Femur (tissue), 1 donor: ENCODE results near the gene SOX15.

Experiments used
- DNase-seq: peaks from one replicate; pipeline ENCODE4 v3.0.0-alpha.2; 2017

SOX15 gene

DNA sequence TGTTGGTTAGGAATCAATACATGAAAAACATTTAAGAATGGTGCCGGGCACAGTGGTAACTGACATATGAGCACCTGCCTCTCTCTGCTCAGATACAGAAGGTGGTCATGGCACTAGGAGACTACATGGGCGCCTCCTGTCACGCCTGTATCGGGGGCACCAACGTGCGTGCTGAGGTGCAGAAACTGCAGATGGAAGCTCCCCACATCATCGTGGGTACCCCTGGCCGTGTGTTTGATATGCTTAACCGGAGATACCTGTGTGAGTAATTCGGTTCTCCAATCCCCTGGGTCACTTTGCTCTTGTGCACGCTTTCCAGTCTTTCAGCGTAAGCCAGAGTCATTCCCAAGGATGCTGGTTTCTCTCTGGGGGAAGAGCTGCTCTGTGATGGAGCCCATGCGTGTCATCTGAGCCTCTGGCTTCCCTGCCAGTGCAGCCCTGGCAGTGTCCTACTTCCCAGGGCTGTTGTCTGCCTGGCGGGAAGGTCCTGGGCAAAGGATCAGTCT is 13.4 kb downstream of the SOX15 start:
- no peak for DNase-seq

DNA sequence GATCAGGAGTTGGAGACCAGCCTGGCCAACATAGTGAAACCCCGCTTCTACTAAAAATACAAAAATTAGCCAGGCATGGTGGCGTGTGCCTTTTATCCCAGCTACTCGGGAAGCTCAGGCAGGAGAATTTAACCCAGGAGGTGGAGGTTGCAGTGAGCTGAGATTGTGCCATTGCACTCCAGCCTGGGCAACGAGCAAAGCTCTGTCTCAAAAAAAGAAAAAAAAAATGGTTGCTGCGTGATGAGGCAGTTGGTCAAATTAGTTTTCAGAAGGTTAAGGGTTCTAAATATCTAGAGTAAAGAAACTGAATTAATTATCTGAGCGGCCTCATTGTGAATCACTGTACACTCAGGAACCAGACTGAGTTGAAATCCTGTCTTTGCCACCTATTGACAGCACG is 13.9 kb downstream of the SOX15 start:
- DNase-seq: no peak

DNA sequence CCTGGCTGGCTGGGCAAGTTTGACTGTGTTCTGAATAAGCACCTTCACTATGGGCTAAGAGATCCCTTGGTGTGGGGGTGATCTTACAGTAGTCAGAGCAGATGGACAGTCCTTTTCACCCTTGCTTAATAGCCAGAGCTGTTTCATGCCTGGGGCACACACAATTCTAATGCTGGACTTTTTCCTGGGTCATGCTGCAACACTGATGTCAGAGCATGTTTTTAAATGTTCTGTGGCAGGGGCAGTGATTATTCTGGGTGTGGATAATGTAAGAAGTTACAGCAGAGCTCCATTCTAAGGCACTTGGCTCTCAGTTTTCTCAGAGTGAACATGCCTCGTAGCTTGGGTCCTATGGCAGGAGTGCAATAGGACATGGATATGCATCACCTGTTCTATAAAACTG is 14.4 kb downstream of the SOX15 start:
- DNase-seq: no peak

DNA sequence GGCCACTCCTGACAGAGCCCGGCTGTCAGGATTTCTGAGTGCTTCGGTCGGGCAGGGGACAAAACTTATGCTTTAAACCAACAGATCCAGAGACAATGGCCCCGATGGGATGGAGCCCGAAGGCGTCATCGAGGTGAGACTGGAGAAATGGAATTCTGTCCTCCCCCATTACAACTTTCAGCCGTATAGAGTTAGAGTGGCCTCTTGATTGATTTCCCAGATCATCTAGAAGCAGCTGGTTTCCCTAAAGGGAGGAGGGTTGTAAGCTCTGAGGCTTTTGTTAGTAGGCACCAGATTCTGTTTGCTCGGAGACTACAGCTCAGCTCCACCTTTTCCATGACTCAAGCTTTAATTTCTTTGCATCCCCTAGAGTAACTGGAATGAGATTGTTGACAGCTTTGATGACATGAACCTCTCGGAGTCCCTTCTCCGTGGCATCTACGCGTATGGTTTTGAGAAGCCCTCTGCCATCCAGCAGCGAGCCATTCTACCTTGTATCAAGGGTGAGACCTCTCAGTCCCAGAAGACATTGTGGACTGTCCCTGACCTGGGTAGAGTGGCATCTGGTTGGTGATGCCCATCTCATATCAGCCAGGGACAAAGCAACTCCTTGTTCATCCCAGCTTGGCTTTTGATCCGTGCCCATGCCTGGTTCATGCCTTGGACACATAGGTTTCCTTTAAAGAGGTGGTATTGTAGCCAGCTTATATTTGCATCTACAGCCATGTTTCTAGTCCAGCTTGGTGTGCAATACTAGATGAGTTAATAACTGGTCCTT is 15.5 kb downstream of the SOX15 start:
- no peak for DNase-seq

DNA sequence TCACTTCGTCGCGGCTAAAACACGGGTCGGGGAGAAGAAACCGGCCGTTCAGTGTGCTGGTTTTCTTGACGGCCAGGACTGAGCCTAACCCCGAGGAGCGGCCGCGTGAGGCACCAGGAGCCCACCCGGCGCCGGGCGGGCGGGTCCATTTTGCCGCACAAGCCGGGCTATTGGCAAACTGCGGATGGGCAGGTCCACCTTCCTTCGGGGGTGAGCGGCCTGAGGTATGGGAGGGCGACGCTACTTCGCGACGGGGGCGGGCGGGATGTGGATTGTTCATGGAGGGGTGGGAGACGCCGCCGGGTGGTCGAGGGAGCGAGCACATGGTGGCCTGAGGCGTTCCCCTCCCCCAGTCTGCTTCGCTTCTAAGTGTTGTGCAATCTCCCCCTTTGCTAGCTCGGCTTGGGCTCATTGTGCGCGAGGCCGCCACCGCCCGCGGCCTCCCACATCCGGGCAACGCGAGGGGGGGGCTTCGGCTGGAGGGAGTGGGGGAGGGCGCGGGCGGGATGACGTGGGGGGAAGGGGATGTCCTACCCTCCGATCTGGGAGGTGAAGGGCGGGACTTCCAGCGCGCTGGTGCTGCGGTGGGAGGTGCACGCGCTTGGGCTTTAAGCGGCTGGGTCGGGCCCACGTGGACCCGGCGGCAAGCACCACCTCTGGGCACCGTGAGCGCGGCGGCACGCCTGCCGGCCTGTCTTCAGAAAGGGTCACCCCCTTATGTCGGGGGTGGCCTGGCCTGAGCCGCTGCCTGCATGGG is 16.4 kb downstream of the SOX15 start:
- peak; percentile 95 for DNase-seq

DNA sequence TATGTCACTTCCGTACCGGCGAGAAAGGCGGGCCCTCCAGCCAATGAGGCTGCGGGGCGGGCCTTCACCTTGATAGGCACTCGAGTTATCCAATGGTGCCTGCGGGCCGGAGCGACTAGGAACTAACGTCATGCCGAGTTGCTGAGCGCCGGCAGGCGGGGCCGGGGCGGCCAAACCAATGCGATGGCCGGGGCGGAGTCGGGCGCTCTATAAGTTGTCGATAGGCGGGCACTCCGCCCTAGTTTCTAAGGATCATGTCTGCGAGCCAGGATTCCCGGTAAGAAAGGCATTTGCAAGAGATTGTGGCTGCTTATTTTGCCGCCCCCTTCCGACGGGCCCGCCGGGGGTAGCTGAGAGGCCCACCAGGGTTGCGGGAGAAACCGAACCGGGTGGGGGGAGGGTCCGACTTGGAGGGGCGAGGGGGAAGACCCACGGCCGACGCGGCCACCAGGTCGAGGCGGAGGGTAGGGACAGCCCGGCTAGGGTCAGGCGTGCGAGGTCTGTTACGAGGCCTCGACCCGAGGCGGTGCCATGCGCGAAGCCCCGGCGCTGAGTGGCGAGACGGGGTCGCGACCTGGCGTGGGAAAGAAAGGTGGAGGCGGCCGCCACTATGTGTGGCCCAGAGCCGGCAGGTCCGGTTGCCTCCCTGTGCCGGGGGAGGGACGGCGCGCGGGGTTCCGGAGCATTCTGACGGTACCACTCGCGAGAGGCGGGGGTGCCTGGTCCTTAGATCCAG is 17.1 kb downstream of the SOX15 start:
- DNase-seq: peak; percentile 100

DNA sequence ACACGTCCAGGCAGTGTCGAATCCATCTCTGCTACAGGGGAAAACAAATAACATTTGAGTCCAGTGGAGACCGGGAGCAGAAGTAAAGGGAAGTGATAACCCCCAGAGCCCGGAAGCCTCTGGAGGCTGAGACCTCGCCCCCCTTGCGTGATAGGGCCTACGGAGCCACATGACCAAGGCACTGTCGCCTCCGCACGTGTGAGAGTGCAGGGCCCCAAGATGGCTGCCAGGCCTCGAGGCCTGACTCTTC is 17.6 kb downstream of the SOX15 start:
- DNase-seq: no peak

DNA sequence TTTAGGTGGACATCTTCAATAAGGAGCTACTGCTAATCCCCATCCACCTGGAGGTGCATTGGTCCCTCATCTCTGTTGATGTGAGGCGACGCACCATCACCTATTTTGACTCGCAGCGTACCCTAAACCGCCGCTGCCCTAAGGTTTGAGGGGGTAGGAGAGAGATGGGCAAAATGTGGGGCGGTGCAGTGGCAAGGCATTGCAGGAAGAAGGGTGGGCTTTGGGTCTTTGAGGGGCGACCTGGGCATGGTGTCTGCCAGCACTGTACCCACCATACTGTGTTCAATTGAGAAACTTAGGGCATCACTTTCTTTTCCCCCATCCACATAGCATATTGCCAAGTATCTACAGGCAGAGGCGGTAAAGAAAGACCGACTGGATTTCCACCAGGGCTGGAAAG is 19.5 kb downstream of the SOX15 start:
- no peak for DNase-seq

DNA sequence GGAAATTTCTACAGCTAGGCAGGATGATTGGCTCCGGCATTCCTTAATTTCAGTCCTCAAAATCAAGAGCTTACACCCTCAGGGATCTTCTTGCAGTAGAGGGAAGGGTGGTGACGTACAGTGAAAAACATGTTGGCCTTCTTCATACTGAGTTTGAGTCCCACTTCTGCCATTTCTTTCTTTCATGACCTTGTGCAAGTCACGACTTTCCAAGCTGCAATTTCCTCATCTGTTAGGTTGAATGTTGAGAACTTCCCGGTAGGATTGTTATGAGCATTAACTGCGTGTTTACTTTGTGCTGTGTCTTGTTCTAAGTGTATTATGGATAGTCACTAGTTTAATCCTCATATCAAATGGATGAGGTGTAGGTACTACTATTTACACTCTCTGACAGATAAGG is 20.3 kb downstream of the SOX15 start:
- DNase-seq: no peak

DNA sequence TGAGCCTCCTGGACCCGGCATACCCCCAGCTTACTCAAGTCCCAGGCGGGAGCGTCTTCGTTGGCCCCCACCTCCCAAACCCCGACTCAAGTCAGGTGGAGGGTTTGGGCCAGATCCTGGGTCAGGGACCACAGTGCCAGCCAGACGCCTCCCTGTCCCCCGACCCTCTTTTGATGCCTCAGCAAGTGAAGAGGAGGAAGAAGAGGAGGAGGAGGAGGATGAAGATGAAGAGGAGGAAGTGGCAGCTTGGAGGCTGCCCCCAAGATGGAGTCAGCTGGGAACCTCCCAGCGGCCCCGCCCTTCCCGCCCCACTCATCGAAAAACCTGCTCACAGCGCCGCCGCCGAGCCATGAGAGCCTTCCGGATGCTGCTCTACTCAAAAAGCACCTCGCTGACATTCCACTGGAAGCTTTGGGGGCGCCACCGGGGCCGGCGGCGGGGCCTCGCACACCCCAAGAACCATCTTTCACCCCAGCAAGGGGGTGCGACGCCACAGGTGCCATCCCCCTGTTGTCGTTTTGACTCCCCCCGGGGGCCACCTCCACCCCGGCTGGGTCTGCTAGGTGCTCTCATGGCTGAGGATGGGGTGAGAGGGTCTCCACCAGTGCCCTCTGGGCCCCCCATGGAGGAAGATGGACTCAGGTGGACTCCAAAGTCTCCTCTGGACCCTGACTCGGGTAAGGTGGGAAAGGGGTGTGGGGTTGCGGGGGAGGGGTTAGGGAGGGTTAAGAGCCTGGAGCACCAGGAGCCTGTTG is 26.6 kb downstream of the SOX15 start:
- no peak for DNase-seq

DNA sequence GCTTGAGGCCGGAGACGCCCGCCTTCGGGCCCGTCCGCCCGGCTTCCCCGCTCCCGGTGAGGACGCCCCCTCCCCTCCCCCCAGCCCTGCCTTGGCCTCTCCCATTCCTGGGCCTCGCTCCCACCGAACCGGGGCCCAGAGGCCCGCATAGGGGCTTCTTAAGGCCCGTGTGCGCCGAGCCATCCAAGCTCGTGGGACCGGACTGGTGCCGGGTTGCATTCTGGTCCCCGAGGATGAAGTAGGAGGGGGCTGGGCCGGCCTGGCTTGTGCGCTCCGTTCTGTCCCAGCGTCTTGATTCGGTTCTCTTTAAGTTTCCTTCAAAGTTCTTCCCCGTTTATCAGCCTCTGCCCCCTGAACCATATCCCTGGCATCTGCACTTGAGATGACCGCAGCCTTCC is 27.7 kb downstream of the SOX15 start:
- DNase-seq: no peak

DNA sequence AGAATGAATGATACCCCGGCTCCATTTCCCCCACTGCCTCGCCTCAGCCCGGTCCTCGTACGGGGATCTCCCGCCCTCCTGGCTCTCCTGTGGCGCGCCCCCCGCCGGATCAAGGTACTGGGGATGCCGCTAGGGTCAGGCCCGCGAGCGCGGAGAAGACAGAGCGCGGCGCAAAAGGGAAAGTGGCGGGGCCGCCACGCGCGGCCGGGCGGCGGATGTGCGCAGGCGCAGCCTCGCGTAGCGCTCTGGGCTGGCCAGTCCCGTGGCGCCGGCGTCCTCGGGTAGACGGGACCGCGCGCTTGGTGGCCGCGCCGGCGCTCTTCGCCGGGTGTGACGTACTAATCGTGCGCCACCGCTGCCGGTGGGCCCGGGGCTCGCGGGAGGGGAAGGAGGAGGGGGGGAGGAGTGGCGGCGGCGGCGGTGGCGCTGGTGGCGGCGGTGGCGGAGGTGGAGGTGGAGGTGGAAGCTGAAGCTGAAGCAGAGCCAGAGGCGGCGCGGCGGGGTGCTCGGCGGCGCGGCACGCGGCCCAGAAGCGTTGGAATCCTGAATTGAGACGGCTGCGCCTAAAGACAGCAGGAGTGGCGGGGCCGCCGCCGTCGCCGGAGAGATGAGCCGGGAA is 28.2 kb downstream of the SOX15 start, which contains the start of gene SENP3:
SENP3 (plus strand) TSS at position 331 of the 619 bp plus-strand sequence. CDS start 1,158 bp downstream, outside the sequence.
- peak; percentile 94 for DNase-seq

DNA sequence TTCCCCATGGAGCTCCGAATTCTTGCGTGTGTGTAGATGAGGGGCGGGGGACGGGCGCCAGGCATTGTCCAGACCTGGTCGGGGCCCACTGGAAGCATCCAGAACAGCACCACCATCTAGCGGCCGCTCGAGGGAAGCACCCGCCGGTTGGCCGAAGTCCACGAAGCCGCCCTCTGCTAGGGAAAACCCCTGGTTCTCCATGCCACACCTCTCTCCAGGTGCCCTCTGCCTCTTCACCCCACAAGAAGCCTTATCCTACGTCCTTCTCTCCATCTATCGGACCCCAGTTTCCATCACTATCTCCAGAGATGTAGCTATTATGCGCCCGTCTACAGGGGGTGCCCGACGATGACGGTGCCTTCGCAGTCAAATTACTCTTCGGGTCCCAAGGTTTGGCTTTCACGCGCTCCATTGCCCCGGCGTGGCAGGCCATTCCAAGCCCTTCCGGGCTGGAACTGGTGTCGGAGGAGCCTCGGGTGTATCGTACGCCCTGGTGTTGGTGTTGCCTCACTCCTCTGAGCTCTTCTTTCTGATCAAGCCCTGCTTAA is 28.8 kb downstream of the SOX15 start:
- peak; percentile 95 for DNase-seq

DNA sequence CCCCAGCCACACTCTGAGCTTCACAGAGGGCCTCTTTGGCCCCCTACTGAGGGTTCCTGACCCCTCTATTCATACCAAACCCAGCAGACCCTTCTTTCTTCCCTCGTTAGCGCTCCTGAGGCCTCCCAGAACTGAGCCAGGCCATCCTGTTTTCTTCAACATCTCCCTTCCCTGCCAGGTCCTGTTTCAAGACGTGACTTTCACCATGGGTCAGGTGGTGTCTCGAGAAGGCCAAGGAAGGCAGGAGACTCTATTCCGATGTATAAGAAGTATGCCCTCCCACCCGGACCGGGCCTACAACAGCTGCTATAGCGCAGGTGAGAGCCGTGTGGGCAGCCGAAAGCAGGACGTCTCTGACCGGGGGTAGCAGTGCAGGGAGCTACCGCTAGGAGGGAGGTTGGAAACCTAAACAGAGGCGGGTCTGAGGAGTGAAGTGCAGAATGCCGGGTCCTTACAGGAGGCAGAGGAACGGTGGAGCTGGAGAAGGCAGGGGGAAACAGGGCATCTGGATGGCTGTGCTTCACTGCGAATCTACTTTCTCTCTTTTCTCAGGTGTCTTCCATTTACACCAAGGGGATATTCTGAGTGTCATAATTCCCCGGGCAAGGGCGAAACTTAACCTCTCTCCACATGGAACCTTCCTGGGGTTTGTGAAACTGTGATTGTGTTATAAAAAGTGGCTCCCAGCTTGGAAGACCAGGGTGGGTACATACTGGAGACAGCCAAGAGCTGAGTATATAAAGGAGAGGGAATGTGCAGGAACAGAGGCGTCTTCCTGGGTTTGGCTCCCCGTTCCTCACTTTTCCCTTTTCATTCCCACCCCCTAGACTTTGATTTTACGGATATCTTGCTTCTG is 29.5 kb downstream of the SOX15 start:
- peak; percentile 75 for DNase-seq

DNA sequence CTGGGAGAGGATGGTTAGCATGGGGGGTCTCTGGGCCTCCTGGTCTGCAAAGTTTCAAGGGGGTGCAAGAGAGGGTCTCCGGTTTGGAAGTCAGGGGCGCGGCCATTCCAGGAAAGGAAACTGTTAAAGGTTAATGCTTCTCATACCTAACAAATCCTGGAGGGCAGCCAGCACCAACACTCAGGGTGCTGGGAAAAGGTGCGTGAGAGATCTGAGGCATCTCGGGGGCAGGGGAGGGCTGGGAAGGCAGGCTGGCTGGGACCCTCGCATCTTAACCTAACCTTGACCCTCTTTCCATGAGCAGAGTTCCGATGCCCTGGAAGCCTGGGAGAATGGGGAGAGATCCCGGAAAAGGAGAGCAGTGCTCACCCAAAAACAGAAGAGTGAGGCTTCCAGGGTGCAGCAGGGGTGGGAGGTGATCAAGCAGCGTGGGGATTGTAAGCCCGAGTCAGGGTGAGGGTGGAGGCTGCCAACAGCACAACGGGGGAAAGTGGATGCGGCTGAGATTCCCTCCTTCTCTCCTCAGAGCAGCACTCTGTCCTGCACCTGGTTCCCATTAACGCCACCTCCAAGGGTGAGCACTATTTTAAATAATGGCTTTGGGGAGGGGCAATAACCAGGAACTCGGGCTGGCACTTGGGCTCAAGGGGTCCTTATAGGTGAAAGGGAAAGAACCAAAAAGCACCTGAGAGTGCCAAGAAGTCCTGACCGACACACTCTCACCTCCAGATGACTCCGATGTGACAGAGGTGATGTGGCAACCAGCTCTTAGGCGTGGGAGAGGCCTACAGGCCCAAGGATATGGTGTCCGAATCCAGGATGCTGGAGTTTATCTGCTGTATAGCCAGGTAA is 30.3 kb downstream of the SOX15 start:
- no peak for DNase-seq

DNA sequence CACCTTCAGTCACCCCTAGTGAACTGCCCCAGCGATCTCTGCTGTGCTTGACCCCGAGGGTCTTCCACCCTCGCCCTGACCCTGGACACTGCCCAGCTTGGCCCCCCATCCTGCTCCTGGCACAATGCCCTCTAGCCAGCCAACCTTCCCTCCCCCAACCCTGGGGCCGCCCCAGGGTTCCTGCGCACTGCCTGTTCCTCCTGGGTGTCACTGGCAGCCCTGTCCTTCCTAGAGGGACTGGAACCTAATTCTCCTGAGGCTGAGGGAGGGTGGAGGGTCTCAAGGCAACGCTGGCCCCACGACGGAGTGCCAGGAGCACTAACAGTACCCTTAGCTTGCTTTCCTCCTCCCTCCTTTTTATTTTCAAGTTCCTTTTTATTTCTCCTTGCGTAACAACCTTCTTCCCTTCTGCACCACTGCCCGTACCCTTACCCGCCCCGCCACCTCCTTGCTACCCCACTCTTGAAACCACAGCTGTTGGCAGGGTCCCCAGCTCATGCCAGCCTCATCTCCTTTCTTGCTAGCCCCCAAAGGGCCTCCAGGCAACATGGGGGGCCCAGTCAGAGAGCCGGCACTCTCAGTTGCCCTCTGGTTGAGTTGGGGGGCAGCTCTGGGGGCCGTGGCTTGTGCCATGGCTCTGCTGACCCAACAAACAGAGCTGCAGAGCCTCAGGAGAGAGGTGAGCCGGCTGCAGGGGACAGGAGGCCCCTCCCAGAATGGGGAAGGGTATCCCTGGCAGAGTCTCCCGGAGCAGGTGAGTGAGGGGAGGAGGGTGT is 31.2 kb downstream of the SOX15 start, which contains the start of gene TNFSF13:
TNFSF13 (plus strand) TSS at position 207 of the 776 bp plus-strand sequence; CDS start at position 497, 290 bp downstream.
- no peak for DNase-seq

DNA sequence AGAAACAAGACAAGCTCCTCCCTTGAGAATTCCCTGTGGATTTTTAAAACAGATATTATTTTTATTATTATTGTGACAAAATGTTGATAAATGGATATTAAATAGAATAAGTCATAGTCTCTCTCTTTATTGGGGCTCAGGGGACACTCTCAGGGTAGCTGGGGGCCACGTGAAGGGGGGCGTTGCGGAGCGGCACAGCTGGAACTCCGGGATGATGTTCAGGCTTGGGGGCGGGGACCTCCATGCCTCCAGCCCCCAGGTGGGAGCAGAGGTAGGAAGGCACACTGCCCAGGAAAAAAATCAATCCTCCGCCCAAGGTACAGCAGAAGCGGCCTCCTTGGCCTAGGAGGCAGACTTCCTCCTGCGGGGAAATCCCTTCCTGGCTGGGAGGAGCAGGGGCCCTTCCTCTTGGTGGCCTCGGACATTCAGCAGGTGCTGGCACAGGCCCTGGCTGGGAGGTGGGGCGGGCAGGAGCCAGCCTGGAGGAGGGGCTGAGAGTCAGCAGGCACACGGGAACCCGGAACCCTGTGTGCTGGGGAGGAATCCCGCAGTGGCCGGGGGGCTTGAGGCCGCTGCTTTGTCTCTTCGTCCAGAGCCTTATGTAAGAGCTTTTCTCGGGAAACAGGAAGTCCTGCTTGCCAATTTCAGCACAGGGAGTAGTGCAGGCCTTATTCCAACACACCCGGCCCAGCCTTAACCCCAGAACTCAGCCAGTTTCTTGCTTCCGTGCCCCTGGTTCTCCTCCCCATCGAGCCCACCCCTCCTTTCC is 31.9 kb downstream of the SOX15 start:
- DNase-seq: peak; percentile 90

DNA sequence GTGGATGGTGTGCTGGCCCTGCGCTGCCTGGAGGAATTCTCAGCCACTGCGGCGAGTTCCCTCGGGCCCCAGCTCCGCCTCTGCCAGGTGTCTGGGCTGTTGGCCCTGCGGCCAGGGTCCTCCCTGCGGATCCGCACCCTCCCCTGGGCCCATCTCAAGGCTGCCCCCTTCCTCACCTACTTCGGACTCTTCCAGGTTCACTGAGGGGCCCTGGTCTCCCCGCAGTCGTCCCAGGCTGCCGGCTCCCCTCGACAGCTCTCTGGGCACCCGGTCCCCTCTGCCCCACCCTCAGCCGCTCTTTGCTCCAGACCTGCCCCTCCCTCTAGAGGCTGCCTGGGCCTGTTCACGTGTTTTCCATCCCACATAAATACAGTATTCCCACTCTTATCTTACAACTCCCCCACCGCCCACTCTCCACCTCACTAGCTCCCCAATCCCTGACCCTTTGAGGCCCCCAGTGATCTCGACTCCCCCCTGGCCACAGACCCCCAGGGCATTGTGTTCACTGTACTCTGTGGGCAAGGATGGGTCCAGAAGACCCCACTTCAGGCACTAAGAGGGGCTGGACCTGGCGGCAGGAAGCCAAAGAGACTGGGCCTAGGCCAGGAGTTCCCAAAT is 32.6 kb downstream of the SOX15 start:
- DNase-seq: no peak
